Activated CD8-positive, alpha-beta memory T cell treated with anti-CD3 and anti-CD28 coated beads for 1 hour (primary cell): Measurements from ENCODE around the gene NEK11.

Experiments
- DNase-seq, 2 donors: peaks; one replicate each; pipeline ENCODE4 v3.0.0-alpha.2; 2020; ENCODE audit warnings: low read depth in 1 of 2; ENCODE audit errors: extremely low read depth in 1 of 2

NEK11 gene

DNA sequence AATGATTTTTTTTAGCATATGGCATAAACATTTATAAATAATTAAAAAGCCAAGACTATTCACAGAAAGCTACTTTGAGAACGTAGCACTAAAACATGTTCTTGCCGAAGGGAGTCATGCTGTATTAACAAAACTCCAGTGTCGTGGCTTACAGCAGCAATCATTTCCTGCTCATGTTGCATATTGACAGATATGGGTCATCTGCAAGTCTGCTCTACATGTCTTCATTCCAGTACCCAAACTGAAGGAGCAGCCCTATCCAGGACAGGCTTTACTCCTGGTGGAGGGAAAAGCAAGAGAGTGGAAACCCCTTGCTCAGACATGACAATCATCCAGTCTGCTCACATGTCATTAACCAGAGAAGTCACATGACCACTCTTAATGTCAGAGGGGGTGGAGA is 87.6 kb downstream of the NEK11 start:
- DNase-seq: no peak

- no peak for DNase-seq
Measured at GRCh38 chr3:131125684-131126083, 99.0 kb downstream of the NEK11 start.

GRCh38 chr3:131140891-131141290 is 114.2 kb downstream of the NEK11 start:
- DNase-seq: no peak

DNA sequence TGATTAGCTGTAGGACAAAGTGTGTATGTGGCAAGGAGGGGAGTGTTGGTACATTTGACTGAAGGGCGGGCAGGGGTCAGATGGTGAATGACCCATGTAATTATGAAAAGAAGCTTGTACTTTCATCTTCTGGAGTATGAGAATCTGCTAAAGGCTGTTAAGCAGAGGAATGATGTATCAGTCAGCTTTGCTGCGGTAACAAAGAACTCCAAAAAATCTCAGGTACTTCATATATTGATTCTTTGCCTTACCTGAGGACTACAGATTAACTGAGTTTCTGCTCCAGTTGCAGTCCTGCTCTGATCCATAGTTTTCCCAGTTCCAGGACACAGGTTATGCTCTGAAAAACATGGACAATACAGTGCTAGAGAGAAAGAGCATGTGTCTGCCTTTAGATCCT is 115.1 kb downstream of the NEK11 start:
- DNase-seq: no peak

GRCh38 chr3:131142580-131142979 is 115.9 kb downstream of the NEK11 start:
- no peak for DNase-seq

GRCh38 chr3:131143802-131144201 is 117.1 kb downstream of the NEK11 start:
- DNase-seq: no peak

GRCh38 chr3:131147534-131147933 is 120.9 kb downstream of the NEK11 start:
- no peak for DNase-seq

DNA sequence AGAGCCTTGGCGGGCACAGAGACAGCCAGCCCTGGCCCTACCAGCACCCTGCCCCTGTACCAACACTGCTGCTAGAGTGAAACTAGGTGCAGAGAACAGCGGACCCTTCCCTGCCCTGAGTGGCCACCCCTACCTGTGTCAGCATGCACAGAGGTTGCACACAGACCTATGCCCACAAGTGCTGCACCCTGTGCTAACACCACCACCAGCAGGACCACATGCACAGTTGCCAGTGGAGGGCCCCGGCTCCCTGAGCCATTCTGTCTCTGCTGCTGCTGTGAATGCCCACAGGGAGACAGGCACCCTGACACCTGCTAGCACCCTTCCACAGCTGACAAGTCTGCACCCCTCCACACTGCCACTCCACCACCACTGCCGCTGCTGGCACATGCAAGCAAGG is 131.8 kb downstream of the NEK11 start:
- DNase-seq: no peak

GRCh38 chr3:131162516-131162915 is 135.8 kb downstream of the NEK11 start:
- DNase-seq: no peak

- no peak for DNase-seq
Measured at GRCh38 chr3:131167867-131168266, 141.2 kb downstream of the NEK11 start.

DNA sequence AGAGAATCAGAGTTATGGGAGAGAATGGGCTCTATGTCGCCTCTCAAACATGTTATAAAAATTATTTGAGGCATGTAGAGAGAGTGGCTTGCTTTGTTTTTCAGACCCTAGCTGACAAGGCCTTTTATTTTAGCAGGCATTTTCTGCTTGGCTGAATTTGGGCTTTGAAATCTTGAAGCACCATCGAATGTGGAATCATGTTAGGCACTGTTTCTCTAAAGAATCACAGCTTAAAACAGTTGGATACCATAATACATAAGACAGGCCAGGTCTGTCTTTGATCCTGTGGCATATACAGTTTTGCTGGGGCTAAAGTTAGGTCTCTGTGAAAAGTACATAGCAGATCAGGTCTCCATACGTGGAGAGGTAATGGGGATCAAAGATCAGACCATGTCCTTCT is 142.7 kb downstream of the NEK11 start:
- DNase-seq: no peak

GRCh38 chr3:131172502-131173200 is 146.0 kb downstream of the NEK11 start:
- no peak for DNase-seq

GRCh38 chr3:131174752-131175151 is 148.1 kb downstream of the NEK11 start:
- no peak for DNase-seq

- DNase-seq: no peak
Measured at GRCh38 chr3:131178710-131179375, 152.2 kb downstream of the NEK11 start.

GRCh38 chr3:131192701-131193100 is 166.0 kb downstream of the NEK11 start:
- no peak for DNase-seq

DNA sequence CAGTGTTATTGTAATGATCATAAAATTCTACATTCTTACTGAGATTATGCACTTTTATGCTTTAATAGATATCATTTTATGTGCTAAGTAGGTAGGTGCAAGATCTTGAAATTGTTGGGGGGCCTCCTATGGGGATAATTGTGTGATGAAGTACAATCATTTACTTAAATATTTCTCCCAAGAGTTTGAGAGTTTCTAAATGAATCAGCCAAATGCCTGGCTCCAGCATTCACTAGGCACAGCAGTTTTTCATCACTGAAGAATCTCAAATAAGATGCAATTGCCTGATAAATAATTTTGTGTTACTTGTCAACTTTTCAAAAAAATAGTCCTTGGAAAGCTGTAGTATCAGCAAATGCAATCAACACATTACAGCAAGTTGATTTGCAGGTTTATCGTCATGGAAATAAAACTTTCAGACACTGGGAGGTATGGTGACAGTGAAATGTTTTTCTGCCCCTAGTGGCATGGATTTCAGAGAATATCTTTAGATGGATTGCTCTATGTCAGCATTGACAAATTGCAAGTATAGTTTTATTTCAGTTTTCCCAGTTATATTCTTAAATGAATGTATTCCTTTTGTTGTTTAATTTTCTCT is 167.1 kb downstream of the NEK11 start:
- no peak for DNase-seq

DNA sequence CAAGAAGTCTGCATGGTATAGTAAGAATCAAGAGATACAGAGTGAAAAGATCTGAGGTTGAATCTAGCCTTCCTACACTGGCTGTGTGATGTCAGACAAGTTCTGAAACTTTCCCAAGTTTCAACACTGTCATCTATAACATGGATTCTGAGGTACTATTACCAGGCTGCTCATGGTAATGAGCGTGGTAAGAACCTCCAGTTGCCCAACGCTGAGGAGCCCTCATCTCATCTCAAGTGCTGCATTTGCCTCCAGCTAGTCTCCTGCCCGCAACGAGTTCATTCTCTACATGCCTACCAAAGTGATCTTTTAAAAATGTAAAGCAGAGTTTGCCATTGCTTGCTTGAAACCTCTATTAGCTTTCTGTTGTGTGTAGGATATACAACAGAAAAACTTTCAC is 168.1 kb downstream of the NEK11 start:
- DNase-seq: no peak

- DNase-seq: no peak
Measured at GRCh38 chr3:131200636-131201199, 174.0 kb downstream of the NEK11 start.

GRCh38 chr3:131216330-131216729 is 189.7 kb downstream of the NEK11 start:
- DNase-seq: no peak

DNA sequence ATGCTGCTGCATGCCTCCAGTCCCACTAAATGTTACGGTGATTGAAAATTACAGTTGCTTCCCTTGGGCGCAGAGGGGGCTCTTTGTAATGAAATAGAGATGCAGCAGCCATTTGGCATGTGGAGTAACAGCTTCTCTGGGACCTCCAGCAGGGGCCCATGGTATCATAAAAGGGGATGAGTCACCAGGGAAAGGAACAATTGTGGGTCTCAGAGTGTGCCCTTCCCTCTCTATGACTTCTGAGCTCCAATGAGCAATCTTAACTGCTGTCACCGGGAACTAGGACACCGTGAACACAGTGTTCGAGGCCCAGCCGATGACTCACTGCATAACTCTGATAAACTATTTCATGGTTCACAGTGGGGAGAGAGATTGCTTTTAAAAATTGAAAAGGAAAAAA is 190.1 kb downstream of the NEK11 start:
- DNase-seq: no peak

DNA sequence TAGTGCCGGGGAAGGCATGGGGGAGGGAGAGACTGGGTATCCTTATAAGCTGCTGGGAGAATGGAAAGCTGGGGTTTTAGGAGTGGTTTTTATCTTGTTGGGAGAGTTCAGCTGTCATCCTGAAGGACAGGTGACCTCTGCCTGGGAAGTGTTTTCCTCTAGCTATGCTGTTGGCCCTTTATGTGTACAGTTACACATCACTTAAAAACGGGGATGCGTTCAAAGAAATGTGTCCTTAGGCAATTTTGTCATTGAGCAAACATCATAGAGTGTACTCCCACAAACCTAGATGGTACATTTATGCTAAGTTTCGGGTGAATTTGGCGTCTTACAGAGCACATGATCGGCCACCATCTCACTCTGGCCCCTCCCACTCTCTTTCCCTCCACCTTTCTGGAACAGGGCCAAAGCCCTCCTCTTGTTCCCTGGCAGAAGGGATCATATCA is 190.6 kb downstream of the NEK11 start:
- no peak for DNase-seq

DNA sequence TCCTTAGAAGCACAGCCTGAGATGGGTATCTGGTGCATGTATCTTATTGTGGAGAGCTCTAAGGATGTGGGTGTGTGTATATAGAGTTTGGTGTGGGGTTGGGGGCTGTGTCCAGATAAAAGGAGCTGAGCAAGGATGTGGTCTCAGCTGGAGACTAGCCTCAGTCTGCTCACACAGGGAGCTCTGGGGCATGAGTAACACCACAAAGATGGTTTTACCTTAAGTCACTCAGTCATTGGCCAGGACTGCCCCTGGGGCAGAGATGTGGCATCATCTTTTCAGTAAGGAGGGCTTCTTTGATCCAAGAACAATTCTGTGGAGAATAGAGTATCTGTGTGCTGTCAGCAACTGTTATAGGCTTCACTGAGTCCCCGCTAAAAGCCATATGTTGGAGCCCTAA is 191.5 kb downstream of the NEK11 start:
- no peak for DNase-seq
